HCT116 (cell line): ENCODE measurements around the gene CPS1. TPM values are rescaled to one million over a fixed set of nuclear protein-coding genes. Genes with fewer than 3 reads are reported as not detected.

Experiments
- ATAC-seq: fragments of 200-7000 bp; cut with Tn5 transposase; 2 replicates; pipeline ENCODE4 v1.9.1; 2020; ENCODE audit warnings: mild to moderate bottlenecking, moderate library complexity
- BruUV-seq: library from RNA; stranded (reverse); fragments of 400-500 nt; replicated peaks from 2 replicates; lab custom pipeline; 2021; lab: Mats Ljungman, UMichigan
- CTCF ChIA-PET: fragments of 300-600 bp; sonication (Branson Sonifier 250); formaldehyde crosslinking; loops from one replicate; lab custom pipeline; 2021; ENCODE audit warnings: antibody characterized with exemption; lab: Charles Lee
- POLR2A ChIA-PET: fragments of 300-600, 350-600 bp; sonication (Branson Sonifier 250); formaldehyde crosslinking; loops from one replicate; lab custom pipeline; 2021; ENCODE audit warnings: antibody characterized with exemption; lab: Charles Lee
- RAD21 ChIA-PET, 2 experiments: fragments of 300-600 bp; sonication (Branson Sonifier 250); formaldehyde crosslinking; loops; one replicate each; lab custom pipeline; 2023; ENCODE audit warnings: low total read pairs in 2 of 2; ENCODE audit not compliant: uncharacterized antibody in 2 of 2, unreplicated experiment in 2 of 2, low non-redundant PET in 1 of 2; lab: Charles Lee
- DNase-seq: peaks from one replicate; pipeline ENCODE4 v3.0.0-alpha.2; 2010; ENCODE audit warnings: low read depth, low spot score
- H2AFZ ChIP-seq: fragments of 200-600 bp; shearing (Covaris generic), sonication (generic); 2 replicates; pipeline ENCODE4 v1.6.1; 2017; ENCODE audit warnings: low read depth, mixed run types, mixed read lengths, antibody characterized with exemption, low read length; ENCODE audit not compliant: poor library complexity, severe bottlenecking
- H3K27ac ChIP-seq: 2 replicates; pipeline ENCODE4 v1.5.1; 2012; ENCODE audit warnings: low read depth, low read length
- H3K27me3 ChIP-seq: fragments of 200-600 bp; sonication (generic); 2 replicates; pipeline ENCODE4 v1.6.1; 2016; ENCODE audit warnings: mixed run types, low read length, mixed read lengths; ENCODE audit not compliant: insufficient read depth
- H3K36me3 ChIP-seq, 2 experiments: fragments of 200-500 bp in 1 of 2; fragments of 200-600 bp in 1 of 2; sonication (Bioruptor generic) in 1 of 2; sonication (generic) in 1 of 2; 2 replicates each; pipeline versions ENCODE4 v1.5.1 to v1.6.1; 2014 to 2016; ENCODE audit warnings: low read length in 2 of 2, inconsistent platforms in 1 of 2, mixed read lengths in 1 of 2, mixed run types in 1 of 2; ENCODE audit not compliant: insufficient read depth in 2 of 2, control insufficient read depth in 1 of 2
- H3K4me1 ChIP-seq, 2 experiments: fragments of 200-600 bp in 1 of 2; sonication (generic) in 1 of 2; 2 replicates each; pipeline versions ENCODE4 v1.5.1 to v1.6.1; 2012 to 2017; ENCODE audit warnings: low read length in 2 of 2, inconsistent platforms in 1 of 2, mild to moderate bottlenecking in 1 of 2, mixed read lengths in 1 of 2, mixed run types in 1 of 2, moderate library complexity in 1 of 2; ENCODE audit not compliant: insufficient read depth in 2 of 2, control insufficient read depth in 1 of 2
- H3K4me2 ChIP-seq: fragments of 200-600 bp; sonication (generic); 2 replicates; pipeline ENCODE4 v1.6.1; 2017; ENCODE audit warnings: mixed run types, low read length, mixed read lengths
- H3K4me3 ChIP-seq, 2 experiments: fragments of 200-600 bp in 1 of 2; sonication (generic) in 1 of 2; replicated peaks in 1 of 2; 2 replicates each; pipeline ENCODE4 v1.5.1; 2011 to 2016; ENCODE audit warnings: low read length in 2 of 2, control low read depth in 1 of 2, low read depth in 1 of 2, mild to moderate bottlenecking in 1 of 2, mixed read lengths in 1 of 2, mixed run types in 1 of 2
- H3K79me2 ChIP-seq: fragments of 200-600 bp; sonication (generic); 2 replicates; pipeline ENCODE4 v1.6.1; 2017; ENCODE audit warnings: mild to moderate bottlenecking, mixed run types, low read length, moderate library complexity, mixed read lengths; ENCODE audit not compliant: insufficient read depth
- H3K9ac ChIP-seq: fragments of 200-600 bp; sonication (generic); 2 replicates; pipeline ENCODE4 v1.6.1; 2016; ENCODE audit warnings: low read length, mixed read lengths
- H3K9me2 ChIP-seq: fragments of 200-600 bp; sonication (generic), shearing (Covaris generic); 2 replicates; pipeline ENCODE4 v1.6.1; 2017; ENCODE audit warnings: mixed run types, mild to moderate bottlenecking, moderate library complexity; ENCODE audit not compliant: insufficient read depth
- H3K9me3 ChIP-seq, 2 experiments: fragments of 200-500 bp in 1 of 2; fragments of 200-600 bp in 1 of 2; sonication (Bioruptor generic) in 1 of 2; sonication (generic) in 1 of 2; 2 replicates each; pipeline ENCODE4 v1.6.1; 2014 to 2017; ENCODE audit warnings: low read length in 2 of 2, mixed read lengths in 2 of 2, inconsistent platforms in 1 of 2, low read depth in 1 of 2, mild to moderate bottlenecking in 1 of 2, mixed run types in 1 of 2, moderate library complexity in 1 of 2; ENCODE audit not compliant: control insufficient read depth in 1 of 2, insufficient read depth in 1 of 2
- H4K20me1 ChIP-seq: fragments of 200-600 bp; sonication (generic), shearing (Covaris generic); 2 replicates; pipeline ENCODE4 v1.6.1; 2017; ENCODE audit warnings: mixed run types, mild to moderate bottlenecking, moderate library complexity; ENCODE audit not compliant: insufficient read depth
- CEBPB ChIP-seq: IDR thresholded peaks from 2 replicates; pipeline ENCODE4 v1.6.1; 2012; ENCODE audit warnings: low read depth
- EGR1 ChIP-seq: IDR thresholded peaks from 2 replicates; pipeline ENCODE4 v1.6.1; 2012; ENCODE audit warnings: low read depth
- ELF1 ChIP-seq: IDR thresholded peaks from 2 replicates; pipeline ENCODE4 v1.6.1; 2012; ENCODE audit warnings: low read depth, borderline replicate concordance
- EZH2 ChIP-seq: fragments of 200-600 bp; sonication (generic); IDR thresholded peaks from 2 replicates; pipeline ENCODE4 v1.6.1; 2017; ENCODE audit warnings: antibody characterized with exemption, mixed run types
- EZH2phosphoT487 ChIP-seq: fragments of 200-600 bp; IDR thresholded peaks from 2 replicates; pipeline ENCODE4 v1.6.1; 2018; ENCODE audit warnings: antibody characterized with exemption, borderline replicate concordance
- FOSL1 ChIP-seq: IDR thresholded peaks from 2 replicates; pipeline ENCODE4 v1.6.1; 2012; ENCODE audit warnings: low read depth
- JUND ChIP-seq: IDR thresholded peaks from 2 replicates; pipeline ENCODE4 v1.6.1; 2012
- POLR2A ChIP-seq: IDR thresholded peaks from 2 replicates; pipeline ENCODE4 v1.7.0; 2011; ENCODE audit warnings: borderline replicate concordance; ENCODE audit not compliant: insufficient read depth, insufficient read length; ENCODE audit errors: extremely low read depth
- RAD21 ChIP-seq: IDR thresholded peaks from 2 replicates; pipeline ENCODE4 v1.6.1; 2012; ENCODE audit warnings: low read depth, mild to moderate bottlenecking
- SIN3A ChIP-seq: IDR thresholded peaks from 2 replicates; pipeline ENCODE4 v1.6.1; 2012; ENCODE audit warnings: low read depth
- TCF7L2 ChIP-seq: IDR thresholded peaks from 2 replicates; pipeline ENCODE4 v1.7.0; 2011; ENCODE audit warnings: borderline replicate concordance, inconsistent platforms; ENCODE audit not compliant: insufficient read depth, insufficient read length; ENCODE audit errors: extremely low read depth
- YY1 ChIP-seq: IDR thresholded peaks from 2 replicates; pipeline ENCODE4 v1.6.1; 2011; ENCODE audit warnings: low read length, low read depth, moderate library complexity, mild to moderate bottlenecking; ENCODE audit not compliant: insufficient replicate concordance; ENCODE audit errors: extremely low read depth
- ZFX ChIP-seq: fragments of 450-650 bp; IDR thresholded peaks from 2 replicates; pipeline ENCODE4 v1.6.1; 2017
- intact Hi-C: fragments of 100-400 bp; cut with micrococcal nuclease; formaldehyde crosslinking; loops from 2 replicates; pipeline ENCODE4 v1.10.0; 2022
- total RNA-seq: library from RNA; stranded (reverse); gene quantifications from one replicate; pipeline ENCODE4 v1.2.1, GENCODE V29; 2021; ENCODE audit not compliant: unreplicated experiment
- TF ChIP-seq, protein P1 (sequence below): IDR thresholded peaks from 2 replicates; pipeline ENCODE4 v1.6.1; 2012
- TF ChIP-seq, protein P2 (sequence below): IDR thresholded peaks from 2 replicates; pipeline ENCODE4 v1.6.1; 2012

CPS1 gene
- total RNA-seq, 1 experiment from 2014 or later = 37.5 TPM

GRCh38 chr2:210681491-210681890 is 125.1 kb downstream of the CPS1 start:
- Histone ChIP-seq H3K36me3 (no peaks in the 10 kb centered on the region), H3K4me3 (no peak overlapping the region), H3K9me3 (no peaks in the 10 kb centered on the region), H4K20me1 (no peaks in the 10 kb centered on the region), H3K27me3 (no peaks in the 10 kb centered on the region), H3K27ac (no peak overlapping the region), H3K4me1 (no peaks in the 10 kb centered on the region), H3K79me2 (no peaks in the 10 kb centered on the region), H2AFZ (no peak overlapping the region), H3K4me2 (no peak overlapping the region), H3K9ac (no peak overlapping the region), H3K9me2 (no peaks in the 10 kb centered on the region)
- intact Hi-C loops = no loop called here
- POLR2A ChIA-PET = no interaction called here
- ATAC-seq (no peak), DNase-seq (no peak)
- BruUV-seq = no TSS peak
- no peak for TF ChIP-seq EZH2phosphoT487
- TF ChIP-seq EZH2 = no peak
- no peak for TF ChIP-seq CEBPB
- TF ChIP-seq TCF7L2 = no peak
- no peak for TF ChIP-seq ELF1
- TF ChIP-seq YY1 = no peak
- TF ChIP-seq, protein P1, sequence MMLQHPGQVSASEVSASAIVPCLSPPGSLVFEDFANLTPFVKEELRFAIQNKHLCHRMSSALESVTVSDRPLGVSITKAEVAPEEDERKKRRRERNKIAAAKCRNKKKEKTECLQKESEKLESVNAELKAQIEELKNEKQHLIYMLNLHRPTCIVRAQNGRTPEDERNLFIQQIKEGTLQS = no peak
- TF ChIP-seq SIN3A = no peak
- TF ChIP-seq, protein P2, sequence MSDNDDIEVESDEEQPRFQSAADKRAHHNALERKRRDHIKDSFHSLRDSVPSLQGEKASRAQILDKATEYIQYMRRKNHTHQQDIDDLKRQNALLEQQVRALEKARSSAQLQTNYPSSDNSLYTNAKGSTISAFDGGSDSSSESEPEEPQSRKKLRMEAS = no peak
- no peak for TF ChIP-seq POLR2A
- TF ChIP-seq JUND = no peak
- TF ChIP-seq EGR1 = no peak
- TF ChIP-seq FOSL1 = no peak
- no peak for TF ChIP-seq ZFX
- no peak for TF ChIP-seq RAD21
- RAD21 ChIA-PET = no interaction called here
- CTCF ChIA-PET = no interaction called here
